Right renal pelvis (tissue), 4 donors: ENCODE data around the gene MIDN. TPM values are rescaled to one million over a fixed set of nuclear protein-coding genes. Genes with fewer than 3 reads are reported as not detected.

ENCODE experiments used
- DNase-seq, 4 donors: peaks; one replicate each; pipeline ENCODE4 v3.0.0-alpha.2; 2013; ENCODE audit warnings: low read depth in 4 of 4, low spot score in 3 of 4, missing footprints in 1 of 4
- polyA plus RNA-seq, 4 donors: library from polyadenylated mRNA; unstranded; fragments of 120-200 nt; gene quantifications; one replicate each; pipeline ENCODE4 v1.2.1, GENCODE V29; 2013; ENCODE audit not compliant: insufficient read length in 4 of 4

Gene MIDN
- polyA plus RNA-seq, 4 donors: 50.1 to 66.0 (median 52.7) TPM

DNA sequence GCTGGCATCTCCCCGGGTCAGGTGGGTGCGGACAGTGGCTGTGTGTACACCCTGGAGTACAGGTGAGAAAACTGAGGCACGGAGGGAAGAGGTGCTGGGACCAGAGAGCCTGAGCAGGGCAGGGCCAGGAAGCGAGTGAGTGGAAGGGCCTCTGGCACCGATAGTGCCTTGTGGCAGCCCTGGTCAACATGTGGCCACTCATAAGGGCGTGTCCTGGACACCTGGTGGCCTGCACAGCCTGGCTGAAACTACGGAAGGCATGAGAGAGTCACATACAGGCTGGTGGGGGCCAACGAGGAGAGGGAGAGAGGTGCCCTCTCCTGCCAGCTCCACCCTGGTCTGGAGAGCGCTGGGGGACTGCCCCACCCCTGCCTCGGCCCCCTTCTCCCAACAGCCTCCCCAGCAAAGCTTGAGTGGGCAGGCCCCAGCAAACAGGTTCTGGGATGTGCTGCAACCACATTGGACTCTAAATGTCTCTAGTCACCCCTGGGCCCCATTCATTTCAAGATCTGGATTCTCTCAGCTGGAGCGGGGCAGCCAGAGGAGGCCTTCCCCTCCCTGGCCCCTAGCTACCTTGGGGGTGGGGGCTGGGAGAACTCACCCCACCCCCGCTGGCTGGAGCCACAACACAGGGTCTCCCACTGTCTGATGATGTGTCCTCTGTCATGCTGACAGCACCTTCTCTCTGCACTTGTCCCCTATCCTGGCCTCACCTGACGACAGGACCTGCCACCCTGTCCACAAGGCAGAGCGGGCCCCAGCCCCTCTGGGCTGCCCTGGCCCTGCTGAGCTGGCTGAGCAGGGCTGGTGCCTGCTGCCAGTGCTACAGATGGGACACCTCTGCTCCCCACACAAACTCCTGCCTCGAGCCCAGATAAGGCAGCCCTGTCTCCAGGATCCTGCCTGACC lies 16.4 kb upstream of the MIDN start:
- no peak for DNase-seq

DNA sequence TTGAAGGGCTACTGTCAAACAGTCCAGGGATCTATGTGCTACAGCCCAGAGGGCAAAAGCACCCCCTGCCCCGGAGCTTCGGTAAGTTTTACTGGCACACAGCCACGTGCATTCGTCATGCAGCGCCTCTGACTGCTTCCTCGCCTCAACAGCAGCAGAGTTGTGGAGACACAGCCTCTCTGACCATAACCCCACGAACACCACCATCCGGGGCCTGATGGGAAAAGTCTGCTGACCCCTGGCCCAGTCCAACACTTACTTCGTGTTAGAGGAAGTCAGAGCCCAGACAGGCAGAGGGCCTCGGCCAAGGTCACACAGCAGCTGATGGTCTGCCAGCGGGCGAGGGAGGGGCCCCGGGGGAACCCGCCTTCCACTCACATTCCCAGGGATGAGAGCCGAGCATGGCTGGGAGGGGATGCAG lies 15.7 kb upstream of the MIDN start:
- DNase-seq: no peak

DNA sequence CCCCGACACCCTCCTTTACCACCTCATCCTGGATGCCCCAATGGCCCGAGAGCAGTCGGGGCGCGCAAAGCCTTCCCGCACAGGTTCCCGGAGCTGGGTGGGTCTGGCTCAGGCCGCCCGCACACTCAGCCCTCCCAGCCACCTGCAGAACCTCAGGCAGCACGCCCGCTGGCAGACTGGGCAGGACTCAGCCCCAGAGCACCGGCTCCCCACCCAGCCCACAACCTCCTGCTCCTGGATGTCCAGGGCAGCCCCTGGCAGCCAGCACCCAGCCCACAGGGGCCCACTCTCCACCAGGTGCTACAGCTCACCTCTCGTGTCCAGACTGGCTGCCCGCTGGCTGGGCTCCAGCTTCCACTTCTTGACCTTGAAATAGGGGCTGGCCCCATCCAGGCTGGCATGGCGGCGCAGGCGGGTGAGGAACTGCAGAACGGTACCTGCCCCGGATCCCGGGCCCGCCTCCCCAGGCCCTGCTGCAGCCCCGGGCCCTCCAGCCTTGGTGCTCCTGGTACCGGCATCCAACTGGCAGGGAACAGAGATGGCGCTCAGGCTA lies 15.2 kb upstream of the MIDN start:
- no peak for DNase-seq

DNA sequence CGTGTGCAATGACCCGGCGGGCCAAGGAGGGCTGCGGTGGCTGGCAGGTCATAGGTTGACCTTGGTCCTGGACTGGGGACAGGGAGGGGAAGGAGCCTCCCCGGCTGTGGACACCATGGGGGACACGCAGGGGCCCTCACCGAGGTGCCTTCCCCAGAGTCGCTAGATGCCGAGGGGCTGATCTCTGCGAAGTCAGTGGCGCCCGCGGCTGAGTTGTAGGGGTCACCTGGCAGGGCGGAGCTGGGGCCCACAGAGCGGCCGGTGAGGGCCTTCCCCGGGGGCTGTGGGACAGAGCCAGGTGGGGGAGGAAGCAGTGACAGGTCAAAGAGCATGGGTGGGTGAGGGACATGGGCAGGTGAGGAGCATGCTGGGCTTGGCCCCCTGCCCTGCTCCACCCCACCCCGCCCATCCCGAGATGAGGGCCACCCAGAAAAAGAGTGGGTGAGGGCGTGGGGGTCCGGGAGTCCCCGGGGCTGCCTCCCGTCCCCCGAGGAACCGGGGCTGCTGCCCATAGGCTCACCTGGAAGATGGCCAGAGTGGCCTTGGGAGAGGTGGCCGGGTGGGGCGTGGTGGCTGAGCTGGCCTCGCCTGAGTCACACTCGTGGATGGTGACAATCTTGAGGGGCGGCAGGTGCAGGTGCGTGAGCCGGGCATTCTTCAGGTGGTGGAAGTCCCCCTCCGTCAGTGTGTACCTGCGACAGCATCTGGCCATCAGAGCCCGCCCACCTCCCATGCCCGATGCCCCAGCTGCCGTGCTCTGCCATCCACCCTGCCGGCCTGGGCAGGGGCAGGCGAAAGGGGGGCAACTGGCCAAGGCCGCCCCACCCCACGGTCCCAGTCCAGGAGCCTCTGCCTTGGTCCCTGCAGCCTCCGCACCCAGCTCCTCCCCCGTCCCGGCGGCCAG lies 14.1 kb upstream of the MIDN start:
- DNase-seq: no peak

DNA sequence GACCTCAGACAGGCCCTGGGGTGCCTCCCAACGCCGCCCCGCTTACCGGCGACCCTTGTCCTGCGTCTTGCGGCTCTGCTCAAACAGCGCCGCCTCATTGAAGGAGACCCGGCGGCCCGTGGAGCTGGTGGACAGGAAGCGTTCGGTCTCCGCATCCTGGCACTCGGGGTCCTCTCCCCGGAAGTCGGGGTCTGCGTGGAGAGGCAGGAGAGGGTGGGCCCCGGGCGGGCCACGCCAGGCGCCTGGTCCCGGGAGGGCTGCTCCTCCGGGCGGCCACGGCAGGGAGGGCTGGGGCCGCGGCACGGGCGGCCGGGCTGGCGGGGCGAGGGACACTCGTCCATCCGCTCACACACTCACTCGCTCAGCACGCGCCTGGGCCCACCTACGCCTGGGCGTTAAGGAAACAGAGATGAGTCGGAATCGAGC lies 13.4 kb upstream of the MIDN start:
- no peak for DNase-seq

DNA sequence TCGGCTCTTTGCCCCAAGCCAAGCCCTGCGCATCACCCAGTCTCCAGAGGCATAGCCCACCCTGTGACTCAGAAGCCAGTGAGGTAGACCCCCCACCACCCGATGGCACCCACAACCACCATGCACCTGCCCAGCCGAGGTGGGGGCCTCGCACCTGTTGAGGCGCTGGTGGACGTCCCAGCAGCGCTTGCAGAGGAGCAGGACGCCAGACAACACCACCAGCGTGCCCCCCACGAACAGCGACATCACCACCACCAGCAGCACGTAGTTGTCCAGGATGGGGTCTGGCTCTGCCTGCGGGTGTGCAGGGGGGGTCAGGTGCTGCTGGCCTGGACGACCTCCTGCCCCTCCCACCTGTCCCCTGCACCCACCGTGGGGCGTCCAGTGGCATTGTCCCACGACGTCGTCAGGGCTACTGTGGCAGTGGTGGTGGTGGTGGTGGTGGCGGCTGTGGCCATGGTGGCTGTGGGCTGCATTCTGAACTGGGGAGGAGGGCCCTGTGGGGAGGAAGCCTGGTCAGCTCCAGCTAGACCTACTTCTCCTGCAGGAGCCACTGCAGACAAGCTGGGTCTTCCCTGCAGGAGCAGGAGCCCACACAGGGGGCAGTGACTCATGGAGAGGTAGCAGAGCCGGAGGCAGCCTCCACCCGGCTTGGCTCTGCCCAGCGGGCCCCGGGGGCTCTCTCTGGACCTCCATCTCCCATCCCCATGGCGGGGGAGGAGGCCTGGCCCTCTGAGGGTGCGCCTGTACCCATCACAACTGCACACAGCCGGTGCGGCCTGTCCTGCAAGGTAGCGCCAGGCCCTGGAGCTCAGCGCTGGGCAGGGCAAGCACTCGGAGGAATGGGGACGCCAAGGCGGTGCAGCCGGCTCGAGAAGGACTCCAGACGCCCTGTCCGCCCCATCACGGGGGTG lies 12.5 kb upstream of the MIDN start:
- no peak for DNase-seq

DNA sequence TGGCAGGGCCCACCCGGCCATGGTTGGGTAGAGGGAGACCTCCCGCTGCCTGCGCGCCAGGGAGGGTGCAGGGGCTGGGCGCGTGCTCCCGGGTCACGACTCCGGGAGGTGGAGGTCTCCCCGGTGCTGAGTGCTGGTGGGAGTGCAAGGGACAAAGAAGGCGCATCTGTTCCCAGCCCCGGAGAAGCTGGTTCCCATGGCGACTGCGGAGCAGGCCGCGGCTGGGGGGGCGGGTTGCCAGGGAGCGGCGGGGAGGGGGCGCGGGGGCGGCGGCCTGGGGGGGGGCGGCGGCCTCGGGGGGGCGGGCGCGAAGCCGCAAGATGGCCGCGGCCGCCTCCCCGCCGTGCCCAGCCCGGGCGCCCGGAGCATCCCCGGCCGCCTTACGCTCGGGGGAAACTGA lies 11.8 kb upstream of the MIDN start:
- DNase-seq: no peak

DNA sequence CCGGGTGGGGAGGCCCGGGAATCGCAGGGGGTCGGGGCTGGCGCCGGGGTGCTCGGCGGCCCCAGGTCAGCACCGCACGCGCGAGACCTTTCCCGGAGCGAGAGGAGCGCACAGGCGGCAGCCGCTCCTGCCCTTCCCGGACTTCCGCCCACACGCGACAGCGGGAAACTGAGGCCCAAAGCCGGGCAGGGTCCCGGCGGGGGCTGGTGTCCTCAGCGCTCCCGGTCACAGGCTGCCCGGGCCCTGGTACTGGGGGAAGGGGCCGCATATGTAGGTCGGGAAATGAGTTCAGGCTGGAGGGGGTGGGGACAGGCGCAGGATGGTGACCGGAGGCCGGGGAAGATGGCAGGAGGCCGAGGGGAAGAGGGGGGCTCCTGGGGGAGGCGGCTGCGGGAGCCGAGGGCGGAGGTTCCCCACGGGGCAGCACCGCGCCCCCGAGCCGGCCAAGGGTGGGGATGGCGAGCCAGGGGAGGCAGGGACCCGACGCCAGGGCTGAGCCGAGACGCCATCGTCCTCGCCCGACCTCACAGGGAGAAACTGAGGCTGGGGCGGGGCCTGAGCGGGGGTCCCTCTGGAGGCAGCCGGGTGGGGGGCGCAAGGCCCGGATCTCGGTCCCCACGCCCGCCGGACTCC lies 11.2 kb upstream of the MIDN start:
- no peak for DNase-seq

DNA sequence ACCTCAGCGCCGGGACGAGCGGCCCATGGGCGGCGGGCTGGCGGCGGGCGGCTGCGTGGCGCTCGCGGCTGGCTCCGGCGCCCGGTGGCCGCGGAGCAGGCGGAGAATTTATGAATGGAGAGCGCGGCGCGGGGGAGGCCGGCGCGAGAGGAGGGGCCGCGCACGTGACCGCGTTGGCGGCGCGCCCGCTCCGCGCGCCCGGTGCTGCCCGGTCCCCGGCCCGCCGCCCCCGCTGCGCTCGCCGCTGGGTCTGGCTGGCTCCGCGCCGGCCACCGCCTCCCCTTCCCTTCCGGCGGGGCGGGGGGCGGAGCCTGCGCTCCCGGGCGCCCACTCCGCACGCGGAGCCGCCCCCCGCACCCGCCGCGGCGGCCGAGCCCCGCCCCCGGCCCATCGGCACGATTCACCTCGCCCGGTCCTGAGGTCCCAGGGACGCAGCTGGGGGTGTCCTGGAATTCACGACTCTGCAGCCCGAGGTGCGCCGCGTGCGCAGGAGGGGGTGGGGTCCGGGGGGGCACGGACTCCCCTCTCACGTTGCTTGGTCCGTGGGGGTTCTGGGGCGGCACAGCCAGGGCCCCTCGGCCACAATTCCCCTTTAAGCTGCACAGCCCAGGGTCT lies 10.5 kb upstream of the MIDN start, which contains the start of gene CBARP:
CBARP (minus strand) TSS at position 252 of the 615 bp plus-strand sequence. CDS start 1,905 bp downstream, outside the sequence.
- no peak for DNase-seq

DNA sequence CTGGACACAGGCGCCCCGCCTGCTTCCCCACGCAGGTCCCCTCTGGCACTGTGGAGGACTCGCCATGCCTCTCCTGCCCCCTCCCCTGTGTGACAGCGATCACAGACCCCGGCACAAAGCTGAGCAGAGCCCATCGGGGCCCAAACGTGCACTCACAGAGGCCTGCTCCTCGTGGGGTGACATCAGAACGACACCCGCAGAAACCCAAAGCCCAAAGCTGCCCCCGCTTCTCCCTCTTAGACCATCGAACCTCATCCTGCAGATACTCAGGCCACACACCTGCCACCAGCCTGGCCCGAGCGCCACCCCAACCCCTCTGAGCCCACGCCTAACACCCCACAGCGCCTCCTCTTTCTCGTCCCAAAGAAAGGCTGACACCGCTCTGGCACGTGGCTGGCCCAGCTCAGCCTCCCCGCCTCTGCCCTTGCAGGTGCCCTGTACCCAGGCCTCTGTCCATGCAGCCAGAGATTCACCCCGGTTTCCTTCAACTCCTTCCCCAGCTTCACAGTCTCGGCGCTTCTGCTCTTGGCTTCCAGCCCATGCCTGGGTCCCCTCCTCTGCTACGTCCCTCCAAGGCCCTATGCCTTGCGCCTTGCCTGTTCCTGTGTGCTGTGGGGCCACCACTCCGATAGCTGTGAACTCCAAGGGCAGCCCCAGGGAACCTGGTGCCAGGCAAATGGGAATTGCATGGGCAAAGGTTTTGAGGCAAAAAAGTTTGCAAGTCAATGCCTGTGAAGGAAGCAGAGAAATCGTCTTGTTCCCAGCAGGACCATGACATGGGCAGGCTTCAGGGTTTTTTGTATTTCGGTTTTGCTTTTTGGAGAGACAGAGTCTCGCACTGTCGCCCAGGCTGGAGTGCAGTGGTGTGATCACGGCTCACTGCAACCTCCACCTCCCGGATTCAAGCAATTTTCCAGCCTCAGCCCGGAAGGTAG lies 9.7 kb upstream of the MIDN start:
- no peak for DNase-seq

DNA sequence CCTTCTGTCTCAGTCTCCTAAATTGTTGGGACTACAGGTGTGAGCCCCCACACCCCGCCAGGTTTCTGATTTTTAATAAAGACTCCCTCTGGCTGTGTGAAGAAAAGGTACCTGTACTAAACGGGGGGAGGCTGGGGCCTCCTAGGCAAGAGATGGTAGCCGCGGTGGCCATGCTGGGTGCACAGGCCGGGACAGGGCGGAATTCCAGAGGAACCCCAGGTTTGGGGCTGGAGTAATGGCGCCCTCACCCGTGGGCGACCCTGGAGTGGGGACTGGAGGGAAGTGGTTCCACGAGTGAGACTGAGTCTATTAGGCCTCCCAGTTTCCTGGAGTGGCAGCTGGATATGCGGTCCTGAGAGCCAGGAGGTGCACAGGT lies 9.0 kb upstream of the MIDN start:
- no peak for DNase-seq

DNA sequence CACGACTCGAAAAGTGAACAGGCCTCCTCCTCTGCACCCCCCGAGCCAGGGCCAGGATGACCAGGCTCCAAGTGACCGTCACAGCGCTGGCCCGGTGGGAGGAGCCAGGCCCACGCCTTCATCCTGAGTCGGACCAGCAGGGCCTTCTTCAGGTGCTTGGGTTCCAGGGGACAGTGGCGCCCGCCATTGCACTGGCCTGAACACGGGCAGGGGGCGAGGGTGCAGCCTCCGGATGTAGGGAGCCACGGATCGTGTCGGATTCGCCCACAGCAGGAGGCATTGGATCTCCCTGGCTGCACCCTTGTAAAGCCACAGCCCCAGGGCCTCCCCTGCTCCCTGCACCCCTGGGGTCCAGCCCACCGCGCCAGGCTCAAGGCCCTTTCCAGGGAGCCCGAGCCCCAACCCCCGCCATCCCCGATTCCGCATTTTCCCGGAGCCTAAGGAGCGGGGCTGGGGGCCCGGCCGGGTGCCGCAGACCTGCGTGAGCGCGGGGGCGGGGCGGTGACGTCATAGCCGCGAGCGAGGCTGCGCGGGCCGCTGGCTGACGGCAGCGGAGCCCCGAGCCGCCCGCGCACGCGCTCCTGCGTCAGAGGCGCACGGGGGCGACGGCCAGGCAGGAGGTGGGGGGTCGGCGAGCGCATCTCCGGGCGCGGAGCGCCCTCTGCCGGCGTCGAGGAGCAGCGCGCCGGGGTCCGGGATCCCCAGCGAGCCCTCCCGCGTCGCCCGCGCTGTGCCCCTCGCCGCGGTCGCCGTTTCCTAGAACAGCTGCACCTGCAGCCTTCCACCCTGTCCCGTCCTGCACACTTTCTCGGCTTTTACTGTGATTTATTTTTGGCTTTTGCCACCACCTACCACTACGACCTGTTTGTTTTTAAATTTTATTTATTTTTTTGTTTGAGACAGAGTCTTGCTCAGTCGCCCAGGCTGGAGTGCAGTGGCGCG lies 8.3 kb upstream of the MIDN start:
- DNase-seq: peak in 2 of 4 donors; percentile 80

DNA sequence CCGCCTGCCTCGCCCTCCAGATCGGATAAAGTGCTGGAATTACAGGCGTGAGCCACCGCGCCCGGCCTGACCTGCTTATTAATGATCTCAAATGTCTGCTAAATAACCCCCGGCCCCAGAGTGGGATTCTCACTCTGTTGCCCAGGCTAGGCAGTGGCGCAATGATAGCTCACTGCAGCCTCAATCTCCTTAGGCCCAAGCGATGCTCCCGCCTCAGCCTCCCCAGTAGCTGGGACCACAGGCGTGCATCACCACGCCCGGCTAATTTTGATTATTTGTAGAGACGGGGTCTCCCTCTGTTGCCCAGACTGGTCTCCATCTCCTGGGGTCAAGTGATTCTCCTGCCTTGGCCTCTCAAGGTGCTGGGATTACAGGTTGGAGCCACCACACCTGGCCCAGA lies 7.5 kb upstream of the MIDN start:
- DNase-seq: no peak

DNA sequence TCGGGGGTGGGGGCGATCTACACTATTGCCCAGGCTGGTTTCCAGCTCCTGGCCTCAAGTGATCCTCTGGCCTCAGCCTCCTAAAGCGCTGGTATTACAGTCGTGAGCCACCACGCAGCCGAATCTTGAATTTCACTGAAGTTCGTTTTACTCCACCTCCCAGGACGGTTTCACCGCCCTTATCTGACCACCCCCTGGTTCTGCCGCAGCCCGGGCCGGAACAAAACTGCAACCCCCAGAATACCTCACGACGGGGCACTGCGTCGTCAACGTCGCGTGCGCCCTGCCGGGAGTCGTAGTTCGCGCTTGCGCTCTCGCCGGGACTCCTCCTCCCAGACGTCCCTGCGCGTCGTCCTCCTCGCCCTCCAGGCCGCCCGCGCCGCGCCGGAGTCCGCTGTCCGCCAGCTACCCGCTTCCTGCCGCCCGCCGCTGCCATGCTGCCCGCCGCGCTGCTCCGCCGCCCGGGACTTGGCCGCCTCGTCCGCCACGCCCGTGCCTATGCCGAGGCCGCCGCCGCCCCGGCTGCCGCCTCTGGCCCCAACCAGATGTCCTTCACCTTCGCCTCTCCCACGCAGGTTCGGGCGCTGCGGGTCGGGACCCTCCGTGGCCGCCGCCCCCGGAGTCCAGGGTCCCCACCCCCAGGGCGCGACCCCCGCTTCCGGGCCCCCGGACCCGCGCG lies 6.8 kb upstream of the MIDN start, which contains the start of gene ATP5F1D:
ATP5F1D (plus strand) TSS at position 335 of the 679 bp plus-strand sequence; CDS start at position 435, 100 bp downstream.
- peak in 1 of 4 donors; percentile 85 for DNase-seq

DNA sequence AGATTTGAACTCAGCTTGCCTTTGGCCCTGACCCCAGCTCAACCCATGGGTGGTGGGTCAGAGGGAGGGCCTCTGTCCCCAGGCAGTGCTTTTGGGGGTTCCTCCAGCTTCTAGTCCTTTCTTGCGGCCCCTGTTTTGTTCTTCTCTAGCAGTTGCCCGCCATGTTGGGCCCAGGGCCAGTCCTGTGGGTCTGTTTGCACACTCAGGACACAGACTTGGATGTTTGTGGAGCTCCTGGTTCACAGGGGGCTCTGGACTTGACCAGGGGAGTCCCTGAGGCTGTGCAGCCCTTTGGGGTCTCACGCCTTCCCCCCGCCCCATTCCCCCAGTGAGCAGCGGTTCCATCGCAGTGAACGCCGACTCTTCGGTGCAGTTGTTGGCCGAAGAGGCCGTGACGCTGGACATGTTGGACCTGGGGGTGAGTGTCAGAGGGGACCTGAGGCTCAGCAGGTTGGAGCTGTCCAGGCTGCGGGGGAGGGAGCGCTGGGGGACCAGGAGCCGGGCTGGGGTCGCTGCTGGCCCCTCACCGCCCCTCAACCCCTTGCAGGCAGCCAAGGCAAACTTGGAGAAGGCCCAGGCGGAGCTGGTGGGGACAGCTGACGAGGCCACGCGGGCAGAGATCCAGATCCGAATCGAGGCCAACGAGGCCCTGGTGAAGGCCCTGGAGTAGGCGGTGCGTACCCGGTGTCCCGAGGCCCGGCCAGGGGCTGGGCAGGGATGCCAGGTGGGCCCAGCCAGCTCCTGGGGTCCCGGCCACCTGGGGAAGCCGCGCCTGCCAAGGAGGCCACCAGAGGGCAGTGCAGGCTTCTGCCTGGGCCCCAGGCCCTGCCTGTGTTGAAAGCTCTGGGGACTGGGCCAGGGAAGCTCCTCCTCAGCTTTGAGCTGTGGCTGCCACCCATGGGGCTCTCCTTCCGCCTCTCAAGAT lies 4.4 kb upstream of the MIDN start:
- no peak for DNase-seq
